ENCODE measurements around the gene EIF3F.

EIF3F gene

DNA sequence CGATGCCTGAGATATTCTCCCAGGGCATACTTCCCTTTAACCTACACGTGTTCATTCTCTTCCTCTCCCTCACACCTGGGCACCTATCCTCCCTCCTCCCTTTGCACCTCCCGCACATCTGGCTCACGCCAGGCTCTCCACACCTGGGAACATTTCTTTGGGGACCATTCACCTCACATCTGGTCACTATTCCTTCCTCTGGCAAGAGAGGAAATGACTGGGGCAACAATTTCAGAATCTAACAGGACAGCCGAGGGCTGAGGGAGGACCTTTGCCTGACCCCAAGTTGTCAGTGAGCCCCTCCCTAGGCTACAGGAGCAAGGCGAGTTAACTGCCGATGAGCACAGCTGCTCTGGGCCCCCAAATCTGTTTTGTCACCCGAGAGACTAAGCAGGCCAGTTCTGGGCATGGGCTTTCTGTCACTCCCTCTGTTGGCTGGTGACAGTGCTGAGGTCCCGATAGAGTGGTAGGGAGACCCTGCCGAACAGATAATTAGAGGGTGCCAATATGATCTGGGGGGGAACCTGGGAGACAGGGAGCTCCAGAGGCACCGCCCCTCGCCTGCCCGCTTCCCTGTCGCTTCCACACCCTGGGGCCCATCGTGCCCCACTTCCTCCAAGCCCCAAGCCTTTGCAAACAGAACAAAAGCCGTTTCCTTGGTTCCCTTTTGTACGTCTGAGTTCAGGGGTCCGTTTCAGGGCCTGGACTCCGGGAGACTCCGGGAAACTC, 45.6 kb downstream of the EIF3F start:
- TF ChIP-seq SIN3A (IDR thresholded peaks at IDR 0.05; ENCODE audit: borderline replicate concordance, insufficient read depth, low read length), result no peak
- TF ChIP-seq, protein P1, sequence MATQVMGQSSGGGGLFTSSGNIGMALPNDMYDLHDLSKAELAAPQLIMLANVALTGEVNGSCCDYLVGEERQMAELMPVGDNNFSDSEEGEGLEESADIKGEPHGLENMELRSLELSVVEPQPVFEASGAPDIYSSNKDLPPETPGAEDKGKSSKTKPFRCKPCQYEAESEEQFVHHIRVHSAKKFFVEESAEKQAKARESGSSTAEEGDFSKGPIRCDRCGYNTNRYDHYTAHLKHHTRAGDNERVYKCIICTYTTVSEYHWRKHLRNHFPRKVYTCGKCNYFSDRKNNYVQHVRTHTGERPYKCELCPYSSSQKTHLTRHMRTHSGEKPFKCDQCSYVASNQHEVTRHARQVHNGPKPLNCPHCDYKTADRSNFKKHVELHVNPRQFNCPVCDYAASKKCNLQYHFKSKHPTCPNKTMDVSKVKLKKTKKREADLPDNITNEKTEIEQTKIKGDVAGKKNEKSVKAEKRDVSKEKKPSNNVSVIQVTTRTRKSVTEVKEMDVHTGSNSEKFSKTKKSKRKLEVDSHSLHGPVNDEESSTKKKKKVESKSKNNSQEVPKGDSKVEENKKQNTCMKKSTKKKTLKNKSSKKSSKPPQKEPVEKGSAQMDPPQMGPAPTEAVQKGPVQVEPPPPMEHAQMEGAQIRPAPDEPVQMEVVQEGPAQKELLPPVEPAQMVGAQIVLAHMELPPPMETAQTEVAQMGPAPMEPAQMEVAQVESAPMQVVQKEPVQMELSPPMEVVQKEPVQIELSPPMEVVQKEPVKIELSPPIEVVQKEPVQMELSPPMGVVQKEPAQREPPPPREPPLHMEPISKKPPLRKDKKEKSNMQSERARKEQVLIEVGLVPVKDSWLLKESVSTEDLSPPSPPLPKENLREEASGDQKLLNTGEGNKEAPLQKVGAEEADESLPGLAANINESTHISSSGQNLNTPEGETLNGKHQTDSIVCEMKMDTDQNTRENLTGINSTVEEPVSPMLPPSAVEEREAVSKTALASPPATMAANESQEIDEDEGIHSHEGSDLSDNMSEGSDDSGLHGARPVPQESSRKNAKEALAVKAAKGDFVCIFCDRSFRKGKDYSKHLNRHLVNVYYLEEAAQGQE (IDR thresholded peaks at IDR 0.05; ENCODE audit: insufficient read depth in 1 of 2, low read depth in 2 of 2, low read length in 2 of 2), result no peak
- no peak for TF ChIP-seq FOXP2 (optimal IDR thresholded peaks at IDR 0.05; ENCODE audit: borderline replicate concordance, extremely low read depth, extremely low read length, insufficient read depth)
- no peak for TF ChIP-seq TAF1 (IDR thresholded peaks at IDR 0.05; ENCODE audit: borderline replicate concordance, insufficient read depth, low read length)
- no peak for TF ChIP-seq POLR2AphosphoS5 (IDR thresholded peaks at IDR 0.05; ENCODE audit: low read depth, low read length)

DNA sequence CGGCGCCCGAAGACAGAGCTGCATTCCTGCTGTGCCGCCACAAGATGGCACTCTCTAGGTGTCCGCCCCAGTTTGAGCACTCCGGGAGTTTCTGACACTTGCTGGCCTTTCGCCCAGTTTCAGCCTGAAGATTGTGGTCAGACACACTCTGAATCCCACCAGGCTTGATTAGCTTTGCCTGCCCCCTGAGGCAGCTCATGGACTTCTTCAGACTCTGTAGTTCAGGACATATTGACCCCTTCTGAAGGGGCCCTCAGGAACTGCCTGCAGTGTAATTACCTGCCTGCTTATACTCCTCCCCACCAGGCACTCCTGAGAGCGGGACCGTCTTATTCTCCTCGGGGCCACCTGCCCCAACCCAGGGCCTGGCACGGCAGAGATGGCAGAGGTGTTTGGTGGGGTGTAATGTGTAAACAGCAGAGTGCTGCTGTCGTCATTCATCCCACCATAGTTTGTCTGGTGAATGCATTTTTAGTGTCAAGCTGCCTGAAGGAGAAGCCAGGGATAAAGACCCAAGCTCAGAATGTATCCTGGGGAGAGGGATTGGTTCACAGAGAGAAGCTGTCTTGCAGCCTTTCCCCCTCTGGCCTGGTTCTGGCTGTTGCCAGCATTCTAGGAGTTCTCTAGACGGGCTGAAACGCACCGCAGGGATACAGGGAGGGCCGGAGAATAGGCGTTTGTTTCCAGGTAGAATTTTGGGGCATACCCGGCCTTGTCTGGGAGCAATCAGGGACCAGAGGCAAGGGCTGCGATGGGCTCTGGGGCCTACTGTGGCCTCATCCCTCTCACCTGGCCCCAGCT, 46.4 kb downstream of the EIF3F start:
- TF ChIP-seq POLR2AphosphoS5 (IDR thresholded peaks at IDR 0.05; ENCODE audit: low read depth, low read length), result no peak
- no peak for TF ChIP-seq FOXP2 (optimal IDR thresholded peaks at IDR 0.05; ENCODE audit: borderline replicate concordance, extremely low read depth, extremely low read length, insufficient read depth)
- no peak for TF ChIP-seq TAF1 (IDR thresholded peaks at IDR 0.05; ENCODE audit: borderline replicate concordance, insufficient read depth, low read length)

DNA sequence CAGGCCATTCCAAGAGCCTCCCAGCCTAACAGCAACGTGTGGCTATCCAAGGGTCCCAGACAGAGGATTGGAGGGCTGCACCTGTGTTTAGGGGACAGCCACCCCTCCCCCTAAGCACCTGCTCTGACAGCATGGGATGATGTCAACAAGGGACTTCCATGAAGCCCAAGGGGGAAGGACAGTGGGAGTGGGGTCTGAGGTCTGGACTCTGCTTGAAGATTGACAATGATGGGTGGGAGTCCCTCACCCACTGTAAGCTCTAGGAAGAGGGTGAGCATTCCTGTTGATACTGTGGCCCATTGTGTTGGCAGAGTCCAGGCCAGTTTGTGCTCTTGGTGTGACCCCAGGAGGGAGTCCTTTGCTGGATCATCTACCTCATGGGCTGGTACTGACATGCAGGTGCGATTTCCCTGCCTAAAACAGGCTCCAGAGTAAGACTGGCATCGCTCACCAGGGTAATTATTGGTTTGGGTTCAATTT, 47.0 kb downstream of the EIF3F start:
- TF ChIP-seq TAF1 (IDR thresholded peaks at IDR 0.05; ENCODE audit: borderline replicate concordance, insufficient read depth, low read length), result no peak
- no peak for TF ChIP-seq POLR2AphosphoS5 (IDR thresholded peaks at IDR 0.05; ENCODE audit: low read depth, low read length)
- TF ChIP-seq SIN3A (IDR thresholded peaks at IDR 0.05; ENCODE audit: borderline replicate concordance, insufficient read depth, low read length), result no peak
- TF ChIP-seq, protein P1 (IDR thresholded peaks at IDR 0.05; ENCODE audit: insufficient read depth in 1 of 2, low read depth in 2 of 2, low read length in 2 of 2), result no peak
- no peak for TF ChIP-seq FOXP2 (optimal IDR thresholded peaks at IDR 0.05; ENCODE audit: borderline replicate concordance, extremely low read depth, extremely low read length, insufficient read depth)

DNA sequence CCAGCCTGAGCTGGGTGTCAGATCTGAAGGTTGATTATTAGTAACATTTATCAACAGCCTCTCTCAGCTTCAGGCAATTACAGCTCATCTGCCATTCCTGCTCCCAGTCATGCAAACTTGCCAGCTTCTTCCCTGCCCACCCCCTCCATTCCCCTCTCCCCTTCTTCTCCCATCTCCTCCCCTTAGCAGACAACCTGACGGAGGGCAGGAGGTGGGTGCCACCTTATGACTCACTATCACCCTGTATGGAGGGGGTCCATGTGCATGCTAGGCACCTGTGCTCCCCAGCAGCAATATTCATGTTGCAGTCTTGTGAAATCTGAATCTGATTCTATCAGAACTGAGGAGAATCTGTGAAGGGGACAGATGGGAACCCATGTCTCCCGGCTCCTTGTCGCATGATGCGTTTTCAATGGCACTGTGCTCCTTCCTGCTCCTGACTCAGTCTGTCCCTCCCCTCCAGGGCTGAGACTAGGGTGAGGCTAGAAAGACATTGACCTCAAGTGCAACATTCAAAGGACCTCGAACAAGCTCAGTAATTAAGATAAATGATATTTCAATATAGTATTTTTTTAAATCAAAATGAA, 47.6 kb downstream of the EIF3F start:
- TF ChIP-seq, protein P1 (IDR thresholded peaks at IDR 0.05; ENCODE audit: insufficient read depth in 1 of 2, low read depth in 2 of 2, low read length in 2 of 2), result no peak
- TF ChIP-seq POLR2AphosphoS5 (IDR thresholded peaks at IDR 0.05; ENCODE audit: low read depth, low read length), result no peak
- TF ChIP-seq SIN3A (IDR thresholded peaks at IDR 0.05; ENCODE audit: borderline replicate concordance, insufficient read depth, low read length), result no peak
- TF ChIP-seq TAF1 (IDR thresholded peaks at IDR 0.05; ENCODE audit: borderline replicate concordance, insufficient read depth, low read length), result no peak
- no peak for TF ChIP-seq FOXP2 (optimal IDR thresholded peaks at IDR 0.05; ENCODE audit: borderline replicate concordance, extremely low read depth, extremely low read length, insufficient read depth)

DNA sequence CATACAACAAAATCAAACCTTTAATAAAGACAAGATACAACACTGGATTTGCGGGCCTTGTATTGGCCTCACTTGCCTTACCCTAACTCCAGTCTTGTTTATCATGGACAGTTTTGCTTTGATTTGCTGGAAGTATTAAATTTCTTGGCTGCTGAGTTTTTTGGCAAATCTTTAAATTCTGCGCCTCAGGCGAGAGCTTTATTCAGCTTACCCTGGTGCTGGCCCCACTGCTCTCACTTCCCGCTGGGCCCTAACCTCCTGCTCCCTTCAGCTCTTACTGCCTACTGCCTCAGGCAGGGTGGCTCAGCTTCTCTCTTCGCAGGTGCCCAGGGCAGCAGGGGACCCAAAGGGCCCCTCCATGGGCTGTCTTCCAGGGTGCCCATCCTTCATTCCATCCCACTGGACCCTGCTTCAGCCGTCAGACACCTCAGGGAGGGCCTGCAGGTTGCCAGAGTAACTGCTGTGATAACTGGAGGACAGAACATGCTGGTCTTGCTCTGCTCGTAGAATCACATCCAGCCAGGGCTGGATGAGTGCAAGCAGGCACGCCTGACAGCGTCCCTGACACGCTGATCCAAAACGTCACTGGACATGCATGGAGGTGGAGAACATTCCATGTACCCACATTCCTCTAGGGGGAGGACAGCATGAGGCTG, 48.2 kb downstream of the EIF3F start:
- TF ChIP-seq POLR2AphosphoS5 (IDR thresholded peaks at IDR 0.05; ENCODE audit: low read depth, low read length), result no peak
- no peak for TF ChIP-seq SIN3A (IDR thresholded peaks at IDR 0.05; ENCODE audit: borderline replicate concordance, insufficient read depth, low read length)
- TF ChIP-seq, protein P1 (IDR thresholded peaks at IDR 0.05; ENCODE audit: insufficient read depth in 1 of 2, low read depth in 2 of 2, low read length in 2 of 2), result no peak
- no peak for TF ChIP-seq TAF1 (IDR thresholded peaks at IDR 0.05; ENCODE audit: borderline replicate concordance, insufficient read depth, low read length)
- TF ChIP-seq FOXP2 (optimal IDR thresholded peaks at IDR 0.05; ENCODE audit: borderline replicate concordance, extremely low read depth, extremely low read length, insufficient read depth), result no peak

Measured in PFSK-1 (cell line).